Stimulated activated naive B cell treated with anti-CD40 and anti-IgM and Interleukin-4, amounts not matched to agents 10 μg/mL and 1 μg/mL and 100 μg/mL, for 72 hours (primary cell): Measurements from ENCODE around the gene ACACA.

ENCODE experiments used
- ATAC-seq, 2 donors: fragments of 150-1000 bp; cut with Tn5 transposase; replicated peaks; 2 replicates each; pipeline ENCODE4 v1.10.0; 2021; ENCODE audit warnings: moderate library complexity in 1 of 2
- DNase-seq: peaks from one replicate; pipeline ENCODE4 v3.0.0; 2021
- H3K27ac Mint-ChIP-seq: one replicate; pipeline ENCODE4 v1.8.0; 2022; ENCODE audit warnings: mild to moderate bottlenecking, mixed read lengths
- H3K27me3 Mint-ChIP-seq, 2 donors: one replicate each; pipeline ENCODE4 v1.8.0; 2022; ENCODE audit warnings: mixed read lengths in 2 of 2
- H3K36me3 Mint-ChIP-seq, 2 donors: one replicate each; pipeline ENCODE4 v1.8.0; 2022; ENCODE audit warnings: mixed read lengths in 2 of 2, mild to moderate bottlenecking in 1 of 2
- H3K4me1 Mint-ChIP-seq, 2 donors: one replicate each; pipeline ENCODE4 v1.8.0; 2022; ENCODE audit warnings: mixed read lengths in 2 of 2, mild to moderate bottlenecking in 1 of 2
- H3K4me3 Mint-ChIP-seq, 2 donors: one replicate each; pipeline ENCODE4 v1.8.0; 2022; ENCODE audit warnings: mild to moderate bottlenecking in 2 of 2, mixed read lengths in 2 of 2, moderate library complexity in 1 of 2
- H3K9me3 Mint-ChIP-seq, 2 donors: one replicate each; pipeline ENCODE4 v1.8.0; 2022; ENCODE audit warnings: mixed read lengths in 2 of 2, mild to moderate bottlenecking in 1 of 2

ACACA gene

DNA sequence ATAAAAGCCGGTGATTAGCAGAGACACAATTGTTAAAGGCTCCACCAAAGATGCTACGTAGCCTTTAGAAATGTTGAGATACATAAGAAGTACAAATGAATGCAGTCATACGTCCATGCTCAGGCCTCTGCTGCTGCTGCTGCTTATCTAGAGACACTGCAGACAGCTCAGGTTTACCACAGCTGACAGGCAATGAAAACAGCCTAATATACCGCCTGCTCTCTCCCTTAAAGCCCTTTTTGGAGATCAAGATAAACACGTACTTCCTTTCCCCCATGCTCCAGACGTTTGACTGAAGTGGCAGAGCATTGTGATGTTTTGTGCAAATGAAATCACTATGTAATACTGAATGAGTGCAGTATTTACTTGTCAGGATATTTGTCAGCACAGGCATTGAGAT lies 272.6 kb downstream of the ACACA start:
- Mint-ChIP-seq H3K4me3 (no peak overlapping the region), H3K27me3 (no peaks in the 10 kb centered on the region), H3K4me1 (no peaks in the 10 kb centered on the region)

DNA sequence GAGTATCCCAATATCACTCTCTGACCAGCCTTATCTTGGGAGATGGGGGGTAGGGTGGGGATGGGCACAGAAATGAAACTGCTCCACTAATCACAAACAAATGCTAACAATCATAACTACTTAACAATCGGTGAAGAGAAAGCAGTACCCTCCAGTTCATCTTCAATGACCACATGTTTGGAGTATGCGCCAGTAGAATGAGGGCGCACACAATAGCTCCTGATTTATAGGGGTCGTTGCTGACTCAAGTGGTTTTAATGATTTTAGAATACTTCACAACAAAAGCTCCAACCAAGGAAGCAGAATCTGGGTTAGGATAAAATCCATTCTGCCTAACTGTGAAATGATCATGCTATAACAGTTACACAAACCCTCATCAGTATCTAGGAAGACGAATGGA lies 273.5 kb downstream of the ACACA start:
- H3K36me3 Mint-ChIP-seq: peaks cover 26 to 41% of the 10 kb centered on the region in 2 donors
- no peaks in the 10 kb centered on the region for H3K4me1 Mint-ChIP-seq
- no peak for DNase-seq
- no peak for ATAC-seq
- no peak overlapping the region for H3K27ac Mint-ChIP-seq
- no peaks in the 10 kb centered on the region for H3K27me3 Mint-ChIP-seq
- no peaks in the 10 kb centered on the region for H3K9me3 Mint-ChIP-seq
- H3K4me3 Mint-ChIP-seq: no peak overlapping the region

More for the DNA sequence above, 272.6 kb downstream of the ACACA start:
- H3K36me3 Mint-ChIP-seq: peaks cover 32 to 47% of the 10 kb centered on the region in 2 donors
- H3K27ac Mint-ChIP-seq: no peak overlapping the region
- DNase-seq (no peak), ATAC-seq (no peak)
- H3K9me3 Mint-ChIP-seq: no peaks in the 10 kb centered on the region

DNA sequence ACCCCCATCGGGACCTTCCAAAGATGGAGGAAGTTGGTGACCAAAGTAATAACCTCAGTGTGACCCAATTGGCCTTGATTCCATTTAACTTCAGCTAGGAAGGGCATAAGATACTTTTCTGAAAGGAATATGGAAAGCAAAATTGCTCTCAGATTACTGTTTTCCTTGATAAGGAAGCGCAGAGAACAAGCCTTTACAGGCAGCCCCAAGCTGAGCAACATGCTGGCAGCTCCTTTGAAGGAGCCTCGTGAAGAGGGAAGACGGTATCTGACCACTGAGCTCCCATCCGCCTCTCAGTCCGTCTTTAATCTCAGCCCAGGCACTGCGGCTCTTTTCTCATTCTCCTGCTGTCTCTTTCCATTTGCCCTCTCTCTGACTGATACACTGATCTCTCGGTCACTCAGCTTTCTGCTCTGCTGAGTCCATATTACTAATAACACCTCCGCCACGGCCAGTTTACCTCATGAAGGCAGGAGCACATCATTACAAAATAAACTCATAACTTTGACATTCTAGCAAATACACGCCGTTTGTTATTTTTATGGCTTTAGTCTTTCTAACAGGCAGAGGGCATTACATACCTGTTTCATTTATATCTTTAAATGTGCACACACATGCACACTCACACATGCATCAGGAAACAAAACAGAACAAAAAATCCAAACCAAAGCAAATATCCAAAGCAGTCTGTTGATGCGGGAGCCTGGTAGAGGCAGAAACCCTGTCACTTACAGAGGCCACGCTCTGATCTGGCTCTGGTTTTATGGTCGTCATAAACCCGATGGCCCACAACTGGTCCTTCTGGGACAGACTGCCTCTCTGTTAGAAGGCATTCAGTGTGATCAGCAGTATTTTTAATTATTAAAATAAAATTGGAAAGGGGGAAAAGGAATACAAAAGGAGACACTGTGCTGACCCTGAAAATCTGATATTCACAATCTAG lies 274.7 kb downstream of the ACACA start:
- Mint-ChIP-seq H3K27ac (no peak overlapping the region), H3K4me1 (no peaks in the 10 kb centered on the region), H3K4me3 (no peak overlapping the region), H3K9me3 (no peaks in the 10 kb centered on the region), H3K27me3 (no peaks in the 10 kb centered on the region), H3K36me3 (peaks cover 29 to 45% of the 10 kb centered on the region in 2 donors)
- DNase-seq (no peak), ATAC-seq (no peak)

DNA sequence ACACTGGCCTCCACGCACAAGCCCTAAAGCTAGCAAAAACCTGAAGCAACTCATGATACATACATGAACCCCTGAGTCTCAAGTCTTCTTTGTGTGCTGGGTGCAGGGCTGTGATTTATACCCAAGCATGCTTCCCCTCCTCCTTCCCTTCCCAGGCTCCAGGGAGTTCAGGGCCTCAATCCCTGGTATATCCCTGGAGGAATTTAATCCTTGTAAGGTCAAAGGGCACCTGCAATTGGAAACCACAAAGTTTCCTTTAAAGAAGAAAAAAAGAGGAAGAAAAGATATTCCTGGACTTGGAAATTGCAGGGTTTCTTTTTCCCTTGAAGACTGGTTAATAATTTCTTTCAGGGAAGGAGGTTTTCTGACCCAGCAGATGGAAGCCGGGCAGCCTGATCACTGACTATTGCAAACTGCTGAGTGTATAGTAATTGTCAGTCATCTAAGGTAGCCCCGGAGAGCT lies 275.6 kb downstream of the ACACA start:
- Mint-ChIP-seq H3K36me3 (peaks cover 32 to 52% of the 10 kb centered on the region in 2 donors), H3K4me1 (no peaks in the 10 kb centered on the region), H3K9me3 (no peaks in the 10 kb centered on the region), H3K27ac (no peak overlapping the region), H3K4me3 (no peak overlapping the region), H3K27me3 (no peaks in the 10 kb centered on the region)
- DNase-seq: no peak
- no peak for ATAC-seq

GRCh38 chr17:37124821-37125173 lies 281.8 kb downstream of the ACACA start:
- H3K27ac Mint-ChIP-seq: peak overlapping the region; percentile 5
- H3K4me1 Mint-ChIP-seq: peaks cover 3 to 7% of the 10 kb centered on the region in 2 donors
- H3K4me3 Mint-ChIP-seq: no peak overlapping the region
- no peaks in the 10 kb centered on the region for H3K27me3 Mint-ChIP-seq
- H3K36me3 Mint-ChIP-seq: peaks cover 51 to 73% of the 10 kb centered on the region in 2 donors
- ATAC-seq (no peak), DNase-seq (no peak)
- H3K9me3 Mint-ChIP-seq: no peaks in the 10 kb centered on the region

- ATAC-seq: peak in 1 of 2 donors; percentile 38
- no peaks in the 10 kb centered on the region for H3K27me3 Mint-ChIP-seq
- H3K9me3 Mint-ChIP-seq: no peaks in the 10 kb centered on the region
- peak overlapping the region; percentile 5 for H3K27ac Mint-ChIP-seq
- H3K4me1 Mint-ChIP-seq: peaks cover 3 to 7% of the 10 kb centered on the region in 2 donors
- no peak overlapping the region for H3K4me3 Mint-ChIP-seq
- no peak for DNase-seq
- peaks cover 51 to 71% of the 10 kb centered on the region in 2 donors for H3K36me3 Mint-ChIP-seq
These were observed 282.5 kb downstream of the ACACA start for GRCh38 chr17:37123941-37124820.

DNA sequence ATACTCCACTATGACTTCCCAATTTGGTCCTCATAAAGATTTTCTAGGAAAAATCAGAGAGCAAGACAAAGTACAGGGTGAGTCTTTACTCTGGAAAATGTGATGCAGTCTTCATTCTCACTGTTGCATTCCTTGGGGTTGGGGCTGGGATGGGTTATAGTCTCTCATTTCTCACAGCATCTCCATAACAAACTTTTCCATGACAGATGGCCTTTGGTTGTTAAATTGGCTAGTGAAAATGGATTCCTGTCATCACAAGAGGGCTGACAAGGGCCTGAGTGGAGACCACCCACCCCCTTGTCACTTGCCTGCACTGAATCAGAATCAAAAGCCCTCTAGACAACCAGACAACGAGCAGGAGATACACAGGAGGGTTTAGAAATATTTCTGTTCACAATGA lies 283.2 kb downstream of the ACACA start:
- Mint-ChIP-seq H3K4me3 (no peak overlapping the region), H3K27me3 (no peaks in the 10 kb centered on the region), H3K9me3 (no peaks in the 10 kb centered on the region), H3K4me1 (peaks cover 3 to 7% of the 10 kb centered on the region in 2 donors), H3K36me3 (peaks cover 52 to 74% of the 10 kb centered on the region in 2 donors), H3K27ac (no peak overlapping the region)
- no peak for DNase-seq
- no peak for ATAC-seq

DNA sequence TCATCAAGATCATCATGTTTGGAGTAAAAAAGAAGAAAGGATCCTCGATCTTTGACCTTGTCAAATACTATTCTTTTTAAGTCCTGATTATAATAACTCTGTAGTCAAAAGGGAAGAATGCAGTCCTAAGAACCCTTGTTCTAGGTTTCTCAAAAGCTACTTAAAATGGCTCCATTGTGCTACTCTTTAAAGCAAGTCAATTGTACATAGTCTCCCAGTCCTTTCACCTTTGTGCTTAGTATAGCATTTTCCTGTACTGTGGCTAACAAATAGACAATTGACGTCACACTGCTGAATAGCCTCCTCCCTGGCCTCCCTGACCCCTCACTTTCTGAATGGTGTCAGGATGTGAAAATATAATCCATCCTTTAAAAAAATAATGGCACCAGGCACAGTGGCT lies 285.0 kb downstream of the ACACA start:
- Mint-ChIP-seq H3K27me3 (no peaks in the 10 kb centered on the region), H3K4me1 (peaks cover 3 to 7% of the 10 kb centered on the region in 2 donors), H3K9me3 (no peaks in the 10 kb centered on the region), H3K27ac (no peak overlapping the region), H3K4me3 (no peak overlapping the region), H3K36me3 (peaks cover 52 to 72% of the 10 kb centered on the region in 2 donors)
- no peak for DNase-seq
- ATAC-seq: no peak

- Mint-ChIP-seq H3K4me3 (no peak overlapping the region), H3K27me3 (no peaks in the 10 kb centered on the region), H3K36me3 (peaks cover 53 to 71% of the 10 kb centered on the region in 2 donors), H3K27ac (no peak overlapping the region), H3K9me3 (no peaks in the 10 kb centered on the region), H3K4me1 (no peaks in the 10 kb centered on the region)
- no peak for DNase-seq
- ATAC-seq: no peak
These were observed 288.1 kb downstream of the ACACA start for GRCh38 chr17:37118366-37119137.

- Mint-ChIP-seq H3K27ac (no peak overlapping the region), H3K36me3 (peaks cover 51 to 71% of the 10 kb centered on the region in 2 donors), H3K4me1 (no peaks in the 10 kb centered on the region), H3K27me3 (no peaks in the 10 kb centered on the region), H3K4me3 (no peak overlapping the region), H3K9me3 (no peaks in the 10 kb centered on the region)
- DNase-seq (no peak), ATAC-seq (no peak)
These were observed 289.1 kb downstream of the ACACA start for GRCh38 chr17:37117373-37118142.

GRCh38 chr17:37116671-37117185 lies 289.9 kb downstream of the ACACA start:
- Mint-ChIP-seq H3K4me3 (no peak overlapping the region), H3K36me3 (peaks cover 49 to 71% of the 10 kb centered on the region in 2 donors), H3K27me3 (no peaks in the 10 kb centered on the region), H3K27ac (no peak overlapping the region), H3K9me3 (no peaks in the 10 kb centered on the region), H3K4me1 (no peaks in the 10 kb centered on the region)
- ATAC-seq (no peak), DNase-seq (no peak)

DNA sequence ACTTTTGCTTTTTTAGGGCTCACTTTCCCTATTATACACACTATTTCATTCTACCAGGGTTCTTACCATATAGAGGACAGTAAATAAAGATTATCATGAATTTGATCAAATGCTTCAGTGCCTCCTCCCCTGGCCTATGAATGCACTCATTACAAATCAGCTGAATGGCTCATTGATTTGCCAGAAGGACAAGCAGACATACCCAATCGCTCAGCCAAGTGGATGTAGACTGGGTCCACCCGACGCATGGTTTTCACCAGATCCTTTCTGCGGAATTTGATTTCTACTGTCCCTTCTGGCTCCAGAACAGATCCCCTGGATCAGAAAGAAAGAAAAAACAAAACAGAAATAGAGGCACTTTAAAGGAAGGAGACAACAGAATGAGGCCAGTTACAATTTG lies 295.3 kb downstream of the ACACA start:
- Mint-ChIP-seq H3K4me1 (no peaks in the 10 kb centered on the region), H3K9me3 (no peaks in the 10 kb centered on the region), H3K4me3 (no peak overlapping the region), H3K27ac (no peak overlapping the region), H3K36me3 (peaks cover 36 to 68% of the 10 kb centered on the region in 2 donors), H3K27me3 (no peaks in the 10 kb centered on the region)
- no peak for ATAC-seq
- DNase-seq: no peak

DNA sequence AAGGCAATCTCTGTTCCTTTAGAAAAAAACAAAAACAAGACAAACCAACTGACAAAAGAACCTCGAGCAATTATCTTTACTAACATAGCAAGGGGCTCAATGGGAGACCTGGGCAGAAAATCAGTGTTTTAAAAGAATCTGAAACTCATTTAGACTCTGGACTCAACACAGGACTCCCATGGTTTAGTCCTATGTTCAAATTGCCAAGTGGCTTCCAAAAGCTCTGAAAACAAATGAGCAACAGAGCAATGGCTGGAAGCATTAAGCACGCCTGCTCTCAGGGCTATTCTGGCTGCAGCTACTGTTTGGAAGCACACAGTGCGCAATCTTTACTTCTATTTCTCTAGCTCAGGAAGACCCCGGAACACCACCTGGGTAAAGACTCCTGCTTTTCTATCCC lies 295.9 kb downstream of the ACACA start:
- ATAC-seq (no peak), DNase-seq (no peak)
- H3K4me3 Mint-ChIP-seq: no peak overlapping the region
- peaks cover 33 to 65% of the 10 kb centered on the region in 2 donors for H3K36me3 Mint-ChIP-seq
- no peak overlapping the region for H3K27ac Mint-ChIP-seq
- H3K4me1 Mint-ChIP-seq: no peaks in the 10 kb centered on the region
- H3K27me3 Mint-ChIP-seq: no peaks in the 10 kb centered on the region
- H3K9me3 Mint-ChIP-seq: no peaks in the 10 kb centered on the region
